Hepatic stellate cell (primary cell): ENCODE data around the gene FANCC.

Experiments
- DNase-seq: peaks from one replicate; pipeline ENCODE4 v3.0.0; 2011; ENCODE audit warnings: low spot score

Gene FANCC

DNA sequence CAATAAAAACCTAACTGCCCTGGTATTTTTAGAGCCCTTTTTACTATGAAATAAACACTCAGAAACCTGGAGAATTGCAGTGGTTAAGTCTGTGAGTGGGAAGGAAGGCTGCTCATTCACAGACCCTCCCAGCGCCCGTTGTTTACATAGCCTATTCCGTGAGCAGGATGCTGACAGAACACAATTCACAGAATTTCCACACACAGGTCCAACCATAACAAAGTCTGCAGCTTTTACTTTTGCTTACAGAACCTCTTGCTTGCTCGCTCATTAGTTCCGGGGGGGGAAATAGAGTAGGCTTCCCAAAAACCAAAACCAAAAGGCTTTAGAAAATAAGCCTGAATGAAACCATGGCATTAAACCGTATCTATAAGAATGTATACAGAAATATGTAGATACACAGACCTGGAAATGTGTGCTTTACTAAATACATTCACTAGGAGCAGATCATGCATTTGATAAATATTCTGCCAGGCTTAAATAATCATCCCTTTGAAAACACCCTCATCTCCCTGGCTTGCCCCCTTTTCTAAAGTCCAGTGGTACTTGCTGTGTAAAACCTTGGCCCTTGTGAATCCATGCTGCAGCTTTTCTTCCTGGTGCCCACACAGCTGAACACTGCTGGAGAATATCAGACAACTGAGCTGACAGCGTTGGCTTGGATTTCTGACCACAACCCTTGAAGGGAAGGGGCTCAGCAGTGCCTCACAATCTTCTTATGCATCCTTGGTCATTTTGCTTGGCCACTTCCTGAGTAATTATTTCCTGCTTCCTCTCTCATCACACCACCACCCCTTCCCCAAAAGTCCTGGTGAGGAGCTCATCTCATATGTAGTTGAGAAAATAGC lies 128.0 kb downstream of the FANCC start:
- peak; percentile 39 for DNase-seq

DNA sequence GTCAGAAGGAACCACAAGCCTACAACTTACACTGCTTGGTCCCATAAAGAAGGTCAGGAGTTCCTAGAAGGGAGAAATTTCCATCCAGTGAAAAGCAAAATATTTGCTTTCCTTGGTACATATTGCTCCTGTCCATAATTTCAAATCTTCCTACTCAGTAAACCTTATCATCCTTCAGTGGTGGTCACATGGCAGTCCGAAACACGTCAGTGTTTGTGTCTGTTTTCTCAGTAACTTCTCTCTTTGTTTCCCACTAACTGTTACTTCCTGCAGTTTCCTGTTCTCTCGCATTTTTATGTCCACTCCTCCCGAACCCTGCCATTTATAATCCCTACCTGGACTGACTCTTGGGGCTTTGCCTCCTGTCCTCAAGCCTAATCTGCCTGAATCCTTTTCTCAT lies 129.1 kb downstream of the FANCC start:
- DNase-seq = no peak

DNA sequence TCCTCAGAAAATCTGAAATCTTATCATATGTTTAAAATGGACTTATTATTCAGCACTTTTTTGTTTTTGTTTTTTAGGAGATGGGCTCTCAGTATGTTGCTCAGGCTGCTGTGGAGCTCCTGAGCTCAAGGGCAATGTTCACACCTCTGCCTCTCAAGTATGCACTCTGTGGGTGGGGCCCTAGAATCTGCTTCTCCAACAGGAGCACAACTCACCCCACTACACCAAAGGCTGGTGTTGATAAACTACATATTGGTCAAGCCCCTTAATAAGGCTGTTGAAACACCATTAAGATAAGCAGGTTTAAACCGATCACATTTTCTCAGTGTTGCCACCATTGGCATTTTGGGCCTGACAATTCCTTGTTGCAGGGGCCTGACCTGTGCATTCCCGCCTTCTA lies 131.6 kb downstream of the FANCC start:
- DNase-seq = no peak

DNA sequence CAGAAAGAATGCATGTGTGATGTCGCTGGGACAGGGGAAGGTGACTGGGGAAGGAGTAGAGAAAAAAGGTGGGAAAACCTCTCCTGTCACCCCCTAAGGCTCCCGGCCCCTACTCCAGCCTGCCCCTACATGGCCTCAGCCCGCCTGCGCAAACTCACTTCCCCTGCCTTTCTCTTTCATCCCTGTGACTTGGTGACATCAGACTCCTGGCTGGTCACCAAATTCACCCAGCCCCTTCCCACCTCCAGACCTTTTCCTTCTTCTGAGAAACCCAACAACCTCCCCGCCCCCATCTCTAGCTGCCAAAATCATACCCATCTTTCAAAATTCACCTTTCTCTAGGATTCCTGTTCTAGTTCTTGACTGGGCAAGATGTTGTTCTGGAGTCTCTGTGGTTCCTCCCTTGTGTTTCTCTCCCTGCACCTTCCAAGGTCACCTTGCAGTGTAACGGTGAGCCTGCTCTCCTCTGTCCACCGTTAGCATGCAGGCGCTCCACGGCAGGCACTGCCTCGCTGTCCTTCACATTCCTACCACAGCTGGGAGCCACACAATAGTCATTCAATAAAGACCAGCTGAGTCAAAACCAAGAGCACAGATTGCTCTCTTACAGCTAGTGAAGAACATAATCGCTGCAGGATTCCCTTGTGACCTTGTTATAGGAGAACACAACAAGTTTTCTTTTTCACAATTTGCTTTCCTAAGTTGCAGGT lies 134.5 kb downstream of the FANCC start:
- no peak for DNase-seq

DNA sequence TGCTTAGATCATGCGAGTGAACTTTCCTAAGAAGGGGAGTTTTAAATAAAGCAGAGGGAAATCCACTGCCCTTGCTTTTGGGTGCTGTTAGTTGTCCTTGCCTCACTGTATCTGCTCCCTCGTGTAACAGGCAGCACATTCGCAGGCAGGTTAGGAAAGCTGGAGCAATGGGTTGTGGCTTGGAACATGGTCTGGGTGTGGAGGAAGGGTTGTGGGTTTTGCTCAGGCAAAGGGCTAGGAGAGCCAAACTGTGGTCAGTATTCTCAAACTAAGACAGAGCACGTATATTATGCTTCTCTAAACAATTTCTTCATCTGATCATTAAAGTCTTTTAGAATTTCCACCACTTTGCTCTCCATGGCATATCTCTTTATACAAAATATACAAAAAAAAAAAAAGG lies 135.7 kb downstream of the FANCC start:
- no peak for DNase-seq

DNA sequence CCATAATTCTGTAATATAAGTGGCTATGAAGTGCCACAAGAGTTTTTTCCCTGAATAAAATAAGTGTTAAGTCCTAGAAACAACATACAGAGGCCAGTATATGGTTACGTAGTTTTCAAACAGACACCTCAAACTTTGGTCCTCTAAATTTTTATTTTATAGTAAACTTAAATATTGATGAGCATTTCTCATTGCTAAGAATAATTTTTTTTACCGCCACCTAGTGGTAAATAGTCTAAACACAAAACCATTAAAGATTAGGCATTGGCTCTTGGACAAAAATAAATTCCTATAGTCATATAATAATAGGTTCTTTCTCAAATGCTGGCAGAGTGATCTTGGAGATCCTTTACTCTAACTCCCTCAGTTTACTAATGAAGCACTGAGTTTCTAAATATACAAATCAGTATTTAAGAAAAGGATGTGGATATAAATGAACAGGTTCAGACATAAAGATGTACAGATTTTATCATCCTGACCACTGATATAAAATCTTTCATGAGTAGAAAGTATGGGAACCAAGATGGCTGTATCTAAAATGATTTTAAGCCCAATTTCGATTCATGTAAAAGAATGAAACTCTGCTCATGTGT lies 136.2 kb downstream of the FANCC start:
- DNase-seq = peak; percentile 14

DNA sequence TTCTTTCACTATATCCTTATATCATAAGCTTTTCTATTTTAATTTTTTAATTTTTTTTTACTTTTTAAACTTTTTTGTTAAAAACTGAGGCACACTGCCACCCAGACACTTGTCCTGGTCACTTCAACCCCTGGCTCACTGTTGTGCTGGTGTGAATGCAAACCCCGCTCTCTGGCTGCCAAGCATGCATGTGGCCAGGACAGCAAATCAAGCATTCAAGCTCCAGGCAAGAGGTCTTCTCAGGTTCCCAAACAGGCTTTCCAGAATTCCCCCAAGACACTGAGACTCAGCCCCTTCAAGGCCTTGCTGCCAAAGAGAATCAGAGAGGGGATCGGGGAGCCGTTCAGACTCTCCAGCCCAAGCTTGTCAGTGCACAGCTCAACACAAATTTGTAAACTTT lies 139.9 kb downstream of the FANCC start:
- no peak for DNase-seq

DNA sequence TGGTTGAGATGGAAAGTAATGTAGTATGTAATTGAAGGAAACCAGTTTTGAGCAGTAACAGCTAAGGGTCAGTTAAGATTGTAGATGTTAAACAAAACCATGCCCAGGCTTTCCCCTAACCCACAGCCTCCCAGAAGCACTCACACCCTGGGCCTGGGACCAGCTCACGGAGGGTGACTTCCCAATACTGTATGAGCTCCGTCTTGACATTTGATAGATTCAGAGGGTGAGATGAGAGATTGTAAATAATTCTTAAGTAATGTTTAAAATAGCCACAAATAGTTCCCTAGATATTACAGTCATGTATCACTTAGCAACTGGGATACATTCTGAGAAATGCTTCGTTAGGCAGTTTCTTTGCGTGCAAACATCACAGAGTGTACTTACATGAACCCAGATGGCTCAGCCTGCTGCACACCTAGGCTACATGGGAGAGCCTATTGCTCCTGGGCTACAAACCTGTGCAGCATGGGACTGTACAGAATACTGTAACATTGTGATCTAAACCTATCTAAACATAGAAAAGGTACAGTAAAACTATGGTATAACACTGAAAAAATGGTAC lies 140.7 kb downstream of the FANCC start:
- no peak for DNase-seq

DNA sequence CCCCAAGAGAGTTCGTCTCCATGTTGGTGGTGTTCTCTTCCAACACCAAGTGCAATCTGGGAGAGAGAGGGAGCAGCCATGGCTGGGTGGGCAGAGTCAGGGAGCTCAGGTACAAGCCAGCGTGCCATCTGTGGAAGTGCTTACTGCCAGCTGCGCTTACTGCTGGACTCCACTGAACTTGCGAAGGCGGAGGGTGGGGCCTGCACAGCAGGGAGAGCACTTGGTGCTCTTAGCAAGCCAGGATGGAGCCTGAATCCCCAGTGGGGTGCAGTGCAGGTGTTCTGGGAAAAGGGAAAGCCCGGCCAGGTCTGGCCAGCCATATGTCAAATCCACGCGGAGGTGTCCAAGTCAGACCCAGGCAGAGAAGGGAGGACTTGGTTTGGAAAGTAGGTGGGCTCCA lies 142.0 kb downstream of the FANCC start:
- DNase-seq = no peak

DNA sequence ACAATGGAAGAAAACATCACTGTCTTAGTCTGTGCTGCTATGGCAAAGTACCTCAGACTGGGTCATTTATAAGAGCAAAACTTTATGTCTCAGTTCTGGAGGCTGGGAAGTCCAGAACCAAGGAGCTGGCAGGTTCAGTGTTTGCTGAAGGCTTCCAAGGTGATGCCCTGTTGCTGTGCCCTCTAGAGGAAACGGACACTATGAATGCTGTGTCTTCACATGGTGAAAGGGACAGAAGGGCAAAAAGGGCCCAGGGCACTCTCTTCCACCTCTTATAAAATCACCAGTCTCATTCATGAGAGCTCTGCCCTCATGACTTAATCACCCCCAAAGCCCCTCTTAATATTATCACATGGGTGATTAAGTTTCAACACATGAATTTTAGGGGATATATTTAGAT lies 143.5 kb downstream of the FANCC start:
- no peak for DNase-seq

DNA sequence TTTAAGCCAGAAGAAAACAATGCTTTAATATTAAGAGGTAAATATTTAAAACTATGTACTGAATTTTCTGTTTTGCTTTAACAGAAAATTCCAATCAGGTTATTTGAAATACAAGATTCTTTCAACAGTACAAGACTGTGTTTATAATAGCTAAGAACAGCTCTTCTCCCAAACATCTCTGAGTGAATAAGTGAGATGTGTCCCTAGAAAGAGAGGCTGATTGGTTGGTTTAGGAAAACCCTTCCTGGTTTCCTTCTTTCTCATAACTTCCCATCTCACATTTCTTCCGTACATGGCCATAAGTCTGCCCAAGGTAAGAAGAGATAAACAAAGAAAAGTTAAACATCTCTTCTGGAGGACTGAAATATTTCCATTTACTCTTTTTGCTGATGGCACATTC lies 145.9 kb downstream of the FANCC start:
- DNase-seq = no peak

DNA sequence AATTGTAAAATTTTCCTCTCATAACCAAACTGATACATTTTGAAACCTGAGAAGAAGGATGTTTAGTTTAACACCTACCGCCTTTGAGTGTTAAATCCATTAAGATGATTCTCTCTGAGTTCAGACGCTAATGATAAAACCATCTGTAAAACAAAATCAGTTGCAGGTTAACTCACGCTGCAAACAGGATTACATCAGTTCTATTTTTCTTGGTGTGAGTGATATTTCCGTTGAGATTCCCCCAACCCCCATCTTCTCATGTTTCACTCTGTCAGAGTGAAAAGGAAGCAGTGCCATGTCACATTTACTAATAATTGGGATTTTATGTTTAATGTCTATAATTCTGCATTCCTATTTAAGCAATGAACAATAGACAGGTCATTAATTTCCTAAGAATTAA lies 146.5 kb downstream of the FANCC start:
- DNase-seq = no peak

DNA sequence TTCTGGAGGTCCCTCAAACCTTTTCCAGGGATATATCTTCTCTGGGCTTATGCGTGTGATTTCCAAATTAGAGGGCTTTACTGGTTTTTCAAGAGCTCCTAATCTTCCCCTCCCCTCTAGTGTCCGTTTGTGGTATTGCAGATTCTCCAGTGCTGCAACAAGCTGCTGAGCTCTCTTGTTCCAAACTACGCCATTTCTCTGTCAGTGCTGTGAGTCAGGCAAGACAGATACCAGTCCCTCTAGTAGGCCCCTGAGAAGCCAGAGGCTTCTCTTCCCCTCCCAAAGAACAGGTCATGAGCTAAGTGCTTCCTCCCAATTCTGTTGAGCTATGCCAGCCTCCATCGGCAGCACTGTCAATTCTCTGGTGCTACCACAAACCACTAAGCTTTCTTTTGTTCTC lies 149.5 kb downstream of the FANCC start:
- peak; percentile 66 for DNase-seq

DNA sequence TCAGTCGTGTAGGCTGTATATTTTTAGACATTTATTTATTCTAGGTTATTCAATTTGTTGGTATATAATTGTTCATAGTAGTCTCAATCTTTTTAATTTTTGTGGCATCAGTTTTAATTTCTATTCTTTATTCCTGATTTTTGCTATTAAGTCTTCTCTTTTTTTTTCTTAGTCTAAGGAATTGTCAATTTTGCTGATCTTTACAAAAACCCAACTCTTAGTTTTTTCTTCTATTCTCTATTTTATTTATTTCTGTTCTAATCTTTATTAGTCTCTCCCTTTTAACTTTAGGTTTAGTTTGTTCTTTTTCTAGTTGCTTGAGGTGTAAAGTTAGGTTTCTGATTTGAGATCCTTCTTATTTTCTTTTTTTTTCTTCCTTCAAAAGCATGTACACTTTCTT lies 152.5 kb downstream of the FANCC start:
- DNase-seq = no peak

DNA sequence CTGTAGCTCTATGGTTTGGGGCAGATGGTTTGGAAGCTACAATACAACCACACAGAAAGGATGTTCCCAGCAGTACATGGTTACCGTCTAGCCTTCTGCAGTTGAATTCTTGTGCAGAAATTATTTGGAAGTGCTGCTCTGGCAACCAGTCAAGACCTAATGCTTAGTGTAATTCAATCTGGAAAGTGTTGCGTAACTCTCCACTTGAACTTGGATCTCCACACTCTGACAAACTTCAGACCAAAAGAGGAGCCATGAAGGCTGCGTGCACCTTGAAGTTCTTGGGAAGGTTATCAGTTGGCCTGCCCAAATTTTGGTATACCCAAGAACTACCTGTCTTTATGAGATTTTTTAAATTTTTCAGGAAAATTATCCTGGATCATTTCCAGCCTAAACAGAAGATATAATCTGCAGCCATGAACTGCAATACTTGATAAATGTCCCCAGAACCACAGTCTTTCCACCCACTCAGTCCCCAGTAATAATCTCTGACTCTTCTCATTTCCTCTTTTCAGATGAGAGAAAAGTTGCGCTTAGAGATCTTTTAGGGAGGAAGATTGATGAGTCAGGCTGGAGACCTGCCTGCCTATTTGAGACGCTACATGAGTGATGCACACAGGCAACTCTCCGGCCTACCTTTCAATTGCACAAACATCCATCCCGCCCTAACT lies 159.9 kb downstream of the FANCC start:
- no peak for DNase-seq

DNA sequence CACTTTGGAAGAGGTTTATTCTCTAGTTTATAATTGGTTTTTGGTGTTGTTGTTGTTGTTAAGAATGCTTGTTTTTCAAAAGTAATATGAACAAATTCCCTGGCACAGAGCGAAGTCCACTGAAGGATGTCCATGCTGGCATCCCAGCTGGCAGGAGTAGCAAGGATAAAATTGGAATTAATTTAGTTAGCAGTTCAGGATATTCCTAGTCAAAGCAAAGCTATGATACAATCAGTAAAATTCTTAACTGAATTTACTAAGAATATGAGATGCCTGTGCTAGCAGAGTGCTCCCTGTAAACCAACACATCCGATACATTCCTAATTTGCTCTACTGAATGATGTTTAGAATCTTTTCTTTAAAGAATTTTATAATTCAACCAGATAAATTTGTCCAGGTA lies 161.4 kb downstream of the FANCC start:
- DNase-seq = no peak

DNA sequence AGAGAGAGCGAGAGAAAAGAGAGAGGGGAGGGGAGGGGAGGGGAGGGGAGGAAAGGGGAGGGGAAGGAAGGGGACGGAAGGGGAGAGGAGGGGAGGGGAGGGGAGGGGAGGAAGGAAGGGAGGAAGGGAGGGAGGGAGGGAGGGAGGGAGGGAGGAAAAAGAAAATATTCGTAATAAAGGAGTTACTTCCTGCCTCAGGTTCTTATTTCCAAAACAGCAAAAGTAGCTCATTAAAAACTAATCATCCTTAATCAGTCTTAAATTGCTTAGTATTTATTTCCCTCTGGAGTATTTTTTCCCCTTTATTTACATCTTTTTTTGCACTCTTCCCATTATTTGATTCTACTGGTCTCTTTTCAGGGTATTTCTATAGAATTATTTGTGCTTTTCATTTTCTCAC lies 162.3 kb downstream of the FANCC start:
- no peak for DNase-seq

DNA sequence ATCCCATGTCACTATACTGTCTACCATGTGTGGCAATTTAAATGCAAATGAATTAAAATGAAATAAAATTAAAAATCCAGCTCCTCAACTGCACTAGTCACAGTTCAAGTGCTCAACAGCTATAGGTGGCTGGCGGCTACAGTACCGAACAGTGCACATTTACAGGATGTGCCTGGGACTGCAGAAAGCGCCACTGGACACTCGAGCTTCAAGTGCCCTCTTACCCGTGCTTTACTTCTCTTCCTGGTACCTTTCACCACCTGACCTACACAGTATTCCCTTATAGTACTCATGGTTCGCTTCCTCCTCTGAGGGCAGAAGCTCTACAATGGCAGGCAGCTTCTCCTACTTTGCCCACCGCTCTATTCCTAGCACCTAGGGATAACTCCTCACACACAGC lies 166.6 kb downstream of the FANCC start:
- DNase-seq = no peak

DNA sequence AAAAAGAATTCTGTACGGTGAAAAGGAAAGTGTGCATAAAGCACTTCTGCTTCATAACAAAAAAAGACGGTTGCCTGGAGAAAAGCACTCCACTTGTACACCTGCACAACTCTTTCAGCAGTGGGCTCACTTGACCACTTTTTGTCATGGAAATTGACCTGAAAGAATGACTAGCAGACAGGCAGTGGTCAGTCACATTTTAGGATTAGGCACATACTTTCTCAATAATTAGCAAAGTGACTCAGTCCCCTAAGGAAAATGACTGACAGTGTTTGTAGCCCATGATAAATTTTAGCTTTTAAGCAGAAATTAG lies 169.3 kb downstream of the FANCC start:
- DNase-seq = no peak

DNA sequence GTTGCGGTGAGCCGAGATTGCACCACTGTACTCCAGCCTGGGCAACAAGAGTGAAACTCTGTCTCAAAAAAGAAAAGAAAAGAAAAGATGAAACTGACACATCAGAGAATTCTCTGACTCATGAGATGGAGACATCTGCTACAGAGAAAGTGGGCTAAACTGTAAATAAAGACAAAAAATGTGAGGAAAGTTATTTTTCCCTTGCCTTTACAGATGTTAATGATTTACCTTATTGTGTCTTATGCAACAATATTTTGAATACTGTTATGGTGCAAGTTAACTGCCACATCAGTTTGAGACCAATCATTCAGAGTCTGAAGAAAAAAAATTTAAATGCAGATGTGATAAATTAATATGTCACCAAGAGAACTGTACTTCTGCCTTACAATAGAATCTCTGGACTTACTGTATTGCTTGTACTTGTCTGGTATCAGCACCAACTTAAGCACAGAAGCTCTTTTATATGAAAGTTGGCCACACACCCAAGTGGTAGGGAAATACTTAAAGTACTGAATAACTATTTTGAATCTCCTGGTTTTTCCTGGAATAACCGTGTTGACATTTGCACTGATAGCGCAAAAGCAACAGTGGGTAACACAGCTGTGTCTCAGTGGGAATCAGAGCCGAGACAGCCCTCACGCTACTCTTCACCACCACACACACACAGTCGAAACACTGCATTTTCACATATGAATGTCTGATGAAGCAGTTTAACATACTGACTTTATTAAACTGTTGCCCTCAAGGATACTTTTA lies 169.9 kb downstream of the FANCC start:
- no peak for DNase-seq

DNA sequence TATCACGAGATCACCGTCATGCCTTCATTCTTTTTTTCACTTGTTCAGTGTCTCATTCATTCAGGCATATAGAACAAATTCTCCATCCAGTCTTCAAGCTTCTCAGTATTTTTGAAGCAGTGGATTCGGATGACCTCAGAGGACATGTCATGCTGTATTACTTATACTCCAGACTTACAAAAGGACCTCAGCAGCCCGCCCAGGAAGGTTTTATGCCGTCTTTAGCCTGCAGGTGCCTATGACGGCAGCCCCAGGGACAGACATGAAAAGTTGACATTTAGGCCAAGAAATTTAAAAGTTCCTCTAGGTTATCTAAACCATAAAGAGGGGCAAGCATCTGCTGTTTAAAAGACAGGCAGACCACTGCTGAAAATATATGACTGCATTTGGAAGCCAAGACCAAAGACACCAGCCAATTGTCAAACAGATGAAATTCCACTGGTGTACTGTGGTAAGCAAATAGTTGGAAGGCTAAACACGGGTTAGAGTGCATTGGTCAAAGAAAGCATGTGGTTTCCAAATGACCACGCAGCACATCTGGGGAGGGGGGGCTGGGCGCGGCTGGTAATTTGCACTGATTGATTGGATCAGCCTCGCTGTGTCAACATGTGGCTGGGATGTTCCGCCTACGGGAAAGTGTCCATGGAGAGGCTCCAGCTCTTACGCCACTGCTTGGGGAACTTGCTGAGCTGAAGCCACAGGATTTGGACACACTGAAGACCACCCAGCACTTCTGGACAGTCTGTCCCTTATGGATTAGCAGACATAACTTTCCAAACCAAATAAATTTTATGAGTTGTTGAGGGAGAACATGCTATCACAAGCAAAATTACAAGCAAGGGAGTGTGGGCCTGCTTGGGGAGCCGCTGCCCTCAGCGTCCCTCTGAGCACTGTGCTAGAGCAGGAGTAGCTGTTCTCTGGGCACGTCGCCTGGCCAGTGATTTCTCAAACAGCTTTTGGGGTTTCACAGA lies 173.6 kb downstream of the FANCC start:
- DNase-seq = no peak
